ENCODE results near the gene CACNB1.

GRCh38 chr17:39150795-39151149 lies 46.7 kb downstream of the CACNB1 start:
- TF ChIP-seq, protein P1, sequence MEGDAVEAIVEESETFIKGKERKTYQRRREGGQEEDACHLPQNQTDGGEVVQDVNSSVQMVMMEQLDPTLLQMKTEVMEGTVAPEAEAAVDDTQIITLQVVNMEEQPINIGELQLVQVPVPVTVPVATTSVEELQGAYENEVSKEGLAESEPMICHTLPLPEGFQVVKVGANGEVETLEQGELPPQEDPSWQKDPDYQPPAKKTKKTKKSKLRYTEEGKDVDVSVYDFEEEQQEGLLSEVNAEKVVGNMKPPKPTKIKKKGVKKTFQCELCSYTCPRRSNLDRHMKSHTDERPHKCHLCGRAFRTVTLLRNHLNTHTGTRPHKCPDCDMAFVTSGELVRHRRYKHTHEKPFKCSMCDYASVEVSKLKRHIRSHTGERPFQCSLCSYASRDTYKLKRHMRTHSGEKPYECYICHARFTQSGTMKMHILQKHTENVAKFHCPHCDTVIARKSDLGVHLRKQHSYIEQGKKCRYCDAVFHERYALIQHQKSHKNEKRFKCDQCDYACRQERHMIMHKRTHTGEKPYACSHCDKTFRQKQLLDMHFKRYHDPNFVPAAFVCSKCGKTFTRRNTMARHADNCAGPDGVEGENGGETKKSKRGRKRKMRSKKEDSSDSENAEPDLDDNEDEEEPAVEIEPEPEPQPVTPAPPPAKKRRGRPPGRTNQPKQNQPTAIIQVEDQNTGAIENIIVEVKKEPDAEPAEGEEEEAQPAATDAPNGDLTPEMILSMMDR (conservative IDR thresholded peaks at IDR 0.05): no peak
- no peak for TF ChIP-seq ZFX (IDR thresholded peaks at IDR 0.05)
